SK-N-SH (cell line): ENCODE data around the gene SEPTIN10. TPM values are rescaled to one million over a fixed set of nuclear protein-coding genes. Genes with fewer than 3 reads are reported as not detected.

Source experiments
- CTCF ChIA-PET: fragments of 300-600, 350-600 bp; formaldehyde crosslinking; extraction: SDS; loops from one replicate; lab custom pipeline; 2021; lab: Yijun Ruan, JAX
- POLR2A ChIA-PET: fragments of 350-600 bp; sonication (Branson Sonifier 250); formaldehyde crosslinking; extraction: SDS; loops from one replicate; lab custom pipeline; 2020; ENCODE audit warnings: antibody characterized with exemption, inconsistent platforms; lab: Yijun Ruan, JAX
- DNase-seq: peaks from one replicate; pipeline ENCODE4 v3.0.0; 2012
- H2AFZ ChIP-seq: fragments of 200-600 bp; sonication (generic); 2 replicates; pipeline ENCODE4 v1.8.1; 2016; ENCODE audit warnings: antibody characterized with exemption, mild to moderate bottlenecking, low read depth
- H3F3A ChIP-seq: fragments of 200-600 bp; sonication (generic); replicated peaks from 2 replicates; pipeline ENCODE3; 2016; ENCODE audit warnings: antibody characterized with exemption, mild to moderate bottlenecking; ENCODE audit not compliant: insufficient read depth
- H3K27ac ChIP-seq, 2 experiments: fragments of 200-500 bp in 1 of 2; fragments of 200-600 bp in 1 of 2; sonication (Bioruptor generic) in 1 of 2; sonication (generic), shearing (Covaris generic) in 1 of 2; 2 replicates each; pipeline versions ENCODE4 v1.5.1 to v1.6.1; 2014 to 2016; ENCODE audit warnings: low read depth in 2 of 2, inconsistent platforms in 1 of 2, low read length in 1 of 2, mild to moderate bottlenecking in 1 of 2, mixed read lengths in 1 of 2
- H3K27me3 ChIP-seq: fragments of 200-600 bp; sonication (generic), shearing (Covaris generic); 2 replicates; pipeline ENCODE4 v1.6.1; 2016; ENCODE audit warnings: mixed run types; ENCODE audit not compliant: insufficient read depth
- H3K36me3 ChIP-seq, 2 experiments: fragments of 200-500 bp in 1 of 2; fragments of 200-600 bp in 1 of 2; sonication (Bioruptor generic) in 1 of 2; sonication (generic) in 1 of 2; replicated peaks in 1 of 2; 2 replicates each; pipeline versions ENCODE3 to v1.5.1; 2014 to 2016; ENCODE audit warnings: low read length in 1 of 2, mild to moderate bottlenecking in 1 of 2; ENCODE audit not compliant: insufficient read depth in 2 of 2, control insufficient read depth in 1 of 2
- H3K4me1 ChIP-seq, 2 experiments: fragments of 200-500 bp in 1 of 2; fragments of 200-600 bp in 1 of 2; sonication (Bioruptor generic) in 1 of 2; sonication (generic), shearing (Covaris generic) in 1 of 2; 2 replicates each; pipeline versions ENCODE4 v1.5.1 to v1.6.1; 2014 to 2016; ENCODE audit warnings: low read depth in 1 of 2, low read length in 1 of 2, mixed run types in 1 of 2; ENCODE audit not compliant: insufficient read depth in 2 of 2, control insufficient read depth in 1 of 2
- H3K4me2 ChIP-seq: fragments of 200-600 bp; sonication (generic), shearing (Covaris generic); 2 replicates; pipeline ENCODE4 v1.6.1; 2017; ENCODE audit warnings: mixed run types
- H3K4me3 ChIP-seq, 2 experiments: fragments of 200-500 bp in 1 of 2; fragments of 200-600 bp in 1 of 2; sonication (Bioruptor generic) in 1 of 2; sonication (generic), shearing (Covaris generic) in 1 of 2; 2 replicates each; pipeline versions ENCODE4 v1.5.1 to v1.8.1; 2014 to 2016; ENCODE audit warnings: low read depth in 2 of 2, inconsistent platforms in 1 of 2, low read length in 1 of 2, mild to moderate bottlenecking in 1 of 2, mixed read lengths in 1 of 2, moderate library complexity in 1 of 2
- H3K79me2 ChIP-seq: fragments of 200-600 bp; sonication (generic); 2 replicates; pipeline ENCODE4 v1.8.1; 2017; ENCODE audit warnings: mild to moderate bottlenecking; ENCODE audit not compliant: insufficient read depth
- H3K9ac ChIP-seq: fragments of 200-600 bp; sonication (generic); 2 replicates; pipeline ENCODE4 v1.6.1; 2017; ENCODE audit warnings: mixed run types
- H3K9me2 ChIP-seq: fragments of 200-600 bp; sonication (generic); 2 replicates; pipeline ENCODE4 v1.6.1; 2017; ENCODE audit warnings: mixed run types
- H3K9me3 ChIP-seq: fragments of 200-600 bp; sonication (generic); 2 replicates; pipeline ENCODE4 v1.6.1; 2017; ENCODE audit warnings: mixed run types, mild to moderate bottlenecking, moderate library complexity
- H4K20me1 ChIP-seq: fragments of 200-600 bp; sonication (generic); 2 replicates; pipeline ENCODE4 v1.6.1; 2017; ENCODE audit warnings: mild to moderate bottlenecking, mixed run types; ENCODE audit not compliant: insufficient read depth
- FOSL2 ChIP-seq: IDR thresholded peaks from 2 replicates; pipeline ENCODE4 v1.4.0; 2012; ENCODE audit warnings: low read depth, mild to moderate bottlenecking, moderate library complexity, borderline replicate concordance
- GABPA ChIP-seq: IDR thresholded peaks from 2 replicates; pipeline ENCODE4 v1.4.0; 2012; ENCODE audit warnings: low read depth, mild to moderate bottlenecking
- IRF3 ChIP-seq: fragments of 150-350 bp; IDR thresholded peaks from 2 replicates; pipeline ENCODE4 v1.6.1; 2016; ENCODE audit warnings: mild to moderate bottlenecking, low read depth, low read length
- MXI1 ChIP-seq: IDR thresholded peaks from 2 replicates; pipeline ENCODE4 v1.6.1; 2012; ENCODE audit warnings: mild to moderate bottlenecking, low read depth, low read length, improper control_type of control experiment
- SMC3 ChIP-seq: IDR thresholded peaks from 2 replicates; pipeline ENCODE4 v1.6.1; 2012; ENCODE audit warnings: low read depth, low read length, improper control_type of control experiment
- USF2 ChIP-seq: fragments of 150-350 bp; IDR thresholded peaks from 2 replicates; pipeline ENCODE4 v1.6.1; 2017; ENCODE audit warnings: antibody characterized with exemption, low read length, low read depth, borderline replicate concordance
- ZBTB33 ChIP-seq: IDR thresholded peaks from 2 replicates; pipeline ENCODE4 v1.4.0; 2012; ENCODE audit warnings: low read depth, borderline replicate concordance
- WGBS: methylation state at CpG from one replicate; pipeline ENCODE4 v1.1.6; 2017; ENCODE audit warnings: low lambda C conversion rate; 5-methylcytosine and 5-hydroxymethylcytosine counted together
- polyA plus RNA-seq, 3 experiments: library from polyadenylated mRNA; depleted of rRNA; stranded (reverse); fragments of >200 nt; gene quantifications; 2 replicates each; pipeline ENCODE4 v1.2.3, GENCODE V29; 2012

SEPTIN10 gene
- polyA plus RNA-seq, 1 of the 3 experiments (the other 2 are of a cell fraction) = 46.5 TPM

- Histone ChIP-seq H3K27ac (peak overlapping the region in 1 of 2 experiments; percentile 10; a peak in 2 of 4 replicates), H3K9me3 (no peaks in the 10 kb centered on the region), H3K36me3 (peaks cover 18 to 34% of the 10 kb centered on the region in 2 experiments), H3K4me2 (no peak overlapping the region), H3K79me2 (no peaks in the 10 kb centered on the region), H2AFZ (no peak overlapping the region), H3K27me3 (no peaks in the 10 kb centered on the region), H3F3A (peaks cover 17% of the 10 kb centered on the region), H3K4me3 (no peak overlapping the region), H3K4me1 (peaks cover 0 to 13% of the 10 kb centered on the region in 2 experiments; a peak in 1 of 4 replicates), H3K9me2 (no peaks in the 10 kb centered on the region)
- DNase-seq = no peak
- ChIA-PET CTCF (interaction anchor here (1.3 to 6.8 kb wide), 2 partner anchors 16 to 173 kb away, joined by 7 to 38 read pairs; no protein-coding TSS in a partner anchor), POLR2A (no interaction called here)
- 65% methylated on average over 2 of the region's 2 CpGs for WGBS
- TF ChIP-seq ZBTB33 (no peak), IRF3 (no peak), SMC3 (no peak), USF2 (no peak), GABPA (no peak)
- TF ChIP-seq, all 33 proteins: peak for 0
- H3K9ac ChIP-seq = no peak overlapping the region
- H4K20me1 ChIP-seq = no peaks in the 10 kb centered on the region
Observed at GRCh38 chr2:109563288-109563687, 50.5 kb downstream of the SEPTIN10 start.

GRCh38 chr2:109562421-109562820 lies 51.3 kb downstream of the SEPTIN10 start:
- ChIA-PET CTCF (interaction anchor here (6.8 kb wide), 1 partner anchor 15 kb away, joined by 38 read pairs; no protein-coding TSS in a partner anchor), POLR2A (no interaction called here)
- no peaks in the 10 kb centered on the region for H3K27me3 ChIP-seq
- H3K4me1 ChIP-seq = peaks cover 0 to 16% of the 10 kb centered on the region in 2 experiments; a peak in 1 of 4 replicates
- H3K9me2 ChIP-seq = no peaks in the 10 kb centered on the region
- peaks cover 22% of the 10 kb centered on the region for H3F3A ChIP-seq
- H3K9ac ChIP-seq = no peak overlapping the region
- TF ChIP-seq FOSL2 = 0 out of 2 replicates have a peak, but pooled peaks have one; percentile 20
- no peak for TF ChIP-seq MXI1
- peaks cover 22 to 31% of the 10 kb centered on the region in 2 experiments for H3K36me3 ChIP-seq
- no peak for DNase-seq
- H3K79me2 ChIP-seq = no peaks in the 10 kb centered on the region
- H4K20me1 ChIP-seq = no peaks in the 10 kb centered on the region
- no peak overlapping the region for H3K4me3 ChIP-seq
- H3K9me3 ChIP-seq = no peaks in the 10 kb centered on the region
- WGBS = 66% methylated on average over 2 of the region's 2 CpGs
- H3K27ac ChIP-seq = no peak overlapping the region; a peak in 1 of 4 replicates
- H3K4me2 ChIP-seq = no peak overlapping the region
- no peak overlapping the region for H2AFZ ChIP-seq
